PC-9 (cell line): ENCODE measurements around the gene MAGEH1. TPM values are rescaled to one million over a fixed set of nuclear protein-coding genes. Genes with fewer than 3 reads are reported as not detected.
"Not testable (repeated sequence)": the region's sequence is repeated elsewhere in the genome, so short reads cannot be mapped to it uniquely, and the experiment has no call there.

Experiments
- BruUV-seq: library from RNA; stranded (reverse); fragments of 400-500 nt; replicated peaks from 2 replicates; lab custom pipeline; 2021; lab: Mats Ljungman, UMichigan
- CTCF ChIA-PET: fragments of 300-600 bp; sonication (Branson Sonifier 250); formaldehyde crosslinking; loops from one replicate; lab custom pipeline; 2022; ENCODE audit warnings: antibody characterized with exemption; lab: Charles Lee
- POLR2A ChIA-PET: fragments of 300-600 bp; sonication (Branson Sonifier 250); formaldehyde crosslinking; loops from one replicate; lab custom pipeline; 2022; ENCODE audit warnings: antibody characterized with exemption; ENCODE audit not compliant: unreplicated experiment; lab: Charles Lee
- DNase-seq, 2 experiments: peaks; one replicate each; pipeline versions ENCODE4 v3.0.0 to v3.0.0-alpha.2; 2015 to 2022; ENCODE audit warnings: mixed read lengths in 1 of 2
- H2AFZ ChIP-seq: fragments of 200-600 bp; sonication (generic); 2 replicates; pipeline ENCODE4 v1.8.1; 2017; ENCODE audit warnings: antibody characterized with exemption
- H3F3A ChIP-seq: fragments of 200-600 bp; sonication (generic); 2 replicates; pipeline ENCODE4 v1.8.1; 2017; ENCODE audit warnings: antibody characterized with exemption, mild to moderate bottlenecking, low read depth; ENCODE audit not compliant: insufficient read depth
- H3K27ac ChIP-seq: fragments of 200-600 bp; sonication (generic); 2 replicates; pipeline ENCODE4 v1.6.1; 2016; ENCODE audit warnings: mixed run types
- H3K27me3 ChIP-seq: fragments of 200-600 bp; sonication (generic); 2 replicates; pipeline ENCODE4 v1.6.1; 2016; ENCODE audit warnings: low read depth, mixed run types; ENCODE audit not compliant: insufficient read depth
- H3K36me3 ChIP-seq: fragments of 200-600 bp; sonication (generic); 2 replicates; pipeline ENCODE4 v1.6.1; 2016; ENCODE audit warnings: low read depth, mixed run types
- H3K4me1 ChIP-seq: fragments of 200-600 bp; sonication (generic); replicated peaks from 2 replicates; pipeline ENCODE4 v1.6.1; 2016; ENCODE audit warnings: mixed run types; ENCODE audit not compliant: insufficient read depth
- H3K4me2 ChIP-seq: fragments of 200-600 bp; sonication (generic); 2 replicates; pipeline ENCODE4 v1.6.1; 2017; ENCODE audit warnings: mixed run types
- H3K4me3 ChIP-seq: fragments of 200-600 bp; sonication (generic); 2 replicates; pipeline ENCODE4 v1.6.1; 2016; ENCODE audit warnings: mixed run types
- H3K79me2 ChIP-seq: fragments of 200-600 bp; sonication (generic); 2 replicates; pipeline ENCODE4 v1.6.1; 2017; ENCODE audit warnings: low read depth, mixed run types
- H3K9me2 ChIP-seq: fragments of 200-600 bp; sonication (generic); 2 replicates; pipeline ENCODE4 v1.8.1; 2017; ENCODE audit warnings: mild to moderate bottlenecking; ENCODE audit not compliant: insufficient read depth
- H3K9me3 ChIP-seq: fragments of 200-600 bp; sonication (generic); 2 replicates; pipeline ENCODE4 v1.8.1; 2016; ENCODE audit warnings: low read depth; ENCODE audit not compliant: insufficient read depth
- H4K20me1 ChIP-seq: fragments of 200-600 bp; sonication (generic); 2 replicates; pipeline ENCODE4 v1.8.1; 2017; ENCODE audit not compliant: insufficient read depth
- CTCF ChIP-seq: fragments of 200-600 bp; sonication (generic); conservative IDR thresholded peaks from 2 replicates; pipeline ENCODE4 v1.6.1; 2017; ENCODE audit warnings: mixed run types, antibody characterized with exemption, mild to moderate bottlenecking, moderate library complexity
- EZH2 ChIP-seq: fragments of 200-600 bp; sonication (generic); IDR thresholded peaks from 2 replicates; pipeline ENCODE4 v1.8.0; 2017; ENCODE audit warnings: antibody characterized with exemption, low read depth
- intact Hi-C: fragments of 100-400 bp; cut with micrococcal nuclease; formaldehyde crosslinking; loops from one replicate; pipeline ENCODE4 v1.10.0; 2022; ENCODE audit not compliant: unreplicated experiment
- total RNA-seq: library from RNA; stranded (reverse); gene quantifications from 2 replicates; pipeline ENCODE4 v1.2.3, GENCODE V29; 2021

Gene MAGEH1
- total RNA-seq, 1 experiment from 2014 or later, result not detected

GRCh38 chrX:55464050-55464449 lies 12.1 kb downstream of the MAGEH1 start:
- H3F3A ChIP-seq, H3K4me1 ChIP-seq, H3K4me3 ChIP-seq, H3K79me2 ChIP-seq, H3K9me2 ChIP-seq, CTCF ChIA-PET, H3K4me2 ChIP-seq, BruUV-seq, H3K27me3 ChIP-seq, H3K27ac ChIP-seq, H3K9me3 ChIP-seq, DNase-seq, intact Hi-C loops, POLR2A ChIA-PET, H3K36me3 ChIP-seq, H4K20me1 ChIP-seq, H2AFZ ChIP-seq: not testable (repeated sequence)

- H3K4me2 ChIP-seq, H3K36me3 ChIP-seq, H2AFZ ChIP-seq, POLR2A ChIA-PET, intact Hi-C loops, DNase-seq, H3K27ac ChIP-seq, H3K9me3 ChIP-seq, H3K27me3 ChIP-seq, H3K4me1 ChIP-seq, CTCF ChIA-PET, H3K79me2 ChIP-seq, H3K4me3 ChIP-seq, H3K9me2 ChIP-seq, BruUV-seq, H3F3A ChIP-seq, H4K20me1 ChIP-seq: not testable (repeated sequence)
These were observed 13.2 kb downstream of the MAGEH1 start for GRCh38 chrX:55465108-55465507.

- H3K4me2 ChIP-seq, H3K9me3 ChIP-seq, H3K27me3 ChIP-seq, H3K36me3 ChIP-seq, POLR2A ChIA-PET, CTCF ChIA-PET, H3K9me2 ChIP-seq, H3F3A ChIP-seq, H2AFZ ChIP-seq, intact Hi-C loops, H4K20me1 ChIP-seq, DNase-seq, BruUV-seq, H3K27ac ChIP-seq, H3K4me3 ChIP-seq, H3K4me1 ChIP-seq, H3K79me2 ChIP-seq: not testable (repeated sequence)
These were observed 13.9 kb downstream of the MAGEH1 start for GRCh38 chrX:55465791-55466190.

GRCh38 chrX:55479956-55480355 lies 28.0 kb downstream of the MAGEH1 start:
- H3K27me3 ChIP-seq, BruUV-seq, H3K79me2 ChIP-seq, DNase-seq, H3K4me3 ChIP-seq, H2AFZ ChIP-seq, CTCF ChIA-PET, intact Hi-C loops, H3K4me2 ChIP-seq, H3K27ac ChIP-seq, H3K9me3 ChIP-seq, H3F3A ChIP-seq, H3K4me1 ChIP-seq, H4K20me1 ChIP-seq, H3K9me2 ChIP-seq, H3K36me3 ChIP-seq, POLR2A ChIA-PET: not testable (repeated sequence)

GRCh38 chrX:55480390-55481062 lies 28.6 kb downstream of the MAGEH1 start:
- H3K4me1 ChIP-seq, result no peaks in the 10 kb centered on the region
- no peak for TF ChIP-seq EZH2
- TF ChIP-seq CTCF, result no peak
- no peaks in the 10 kb centered on the region for H4K20me1 ChIP-seq
- H3F3A ChIP-seq, result no peaks in the 10 kb centered on the region
- H3K4me2 ChIP-seq, result no peak overlapping the region
- ChIA-PET POLR2A (no interaction called here), CTCF (no interaction called here)
- H3K27me3 ChIP-seq, result no peaks in the 10 kb centered on the region
- intact Hi-C loops, result no loop called here
- no peak overlapping the region for H3K4me3 ChIP-seq
- H3K9me3 ChIP-seq, result no peaks in the 10 kb centered on the region
- no peaks in the 10 kb centered on the region for H3K9me2 ChIP-seq
- H3K36me3 ChIP-seq, result no peaks in the 10 kb centered on the region
- H3K27ac ChIP-seq, result no peak overlapping the region
- no peak for DNase-seq
- H2AFZ ChIP-seq, result no peak overlapping the region
- no TSS peak for BruUV-seq
- no peaks in the 10 kb centered on the region for H3K79me2 ChIP-seq
